HG03469 (cell line): ENCODE measurements around the gene XPR1.
A peak's percentile ranks its signal among the peaks of the same experiment; 100 is the strongest.

ENCODE experiments used
- ATAC-seq: cut with Tn5 transposase; IDR thresholded peaks from one replicate; pipeline ENCODE4 v1.9.1; 2021; ENCODE audit warnings: mild to moderate bottlenecking, moderate library complexity, moderate number of reproducible peaks; ENCODE audit not compliant: unreplicated experiment

Gene XPR1

DNA sequence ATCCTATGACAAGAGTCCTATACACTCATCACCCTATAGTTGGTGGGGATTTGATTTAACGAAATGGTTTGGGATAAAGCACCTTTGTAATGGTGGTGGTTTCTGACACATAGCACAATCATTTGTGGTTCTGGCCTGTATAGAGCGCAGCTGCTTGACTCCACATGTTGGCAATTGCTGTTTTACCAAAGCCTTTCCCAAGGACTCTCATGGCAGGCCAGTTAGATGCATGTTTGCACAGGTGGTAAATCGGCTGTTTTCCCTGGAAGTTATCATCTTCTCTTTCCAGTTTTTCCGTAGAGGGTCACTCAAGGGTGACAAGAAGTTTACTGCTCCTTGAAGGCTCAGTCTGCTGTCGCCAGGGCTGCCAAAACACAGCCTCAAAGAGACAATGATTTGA is 17.1 kb upstream of the XPR1 start:
- no peak for ATAC-seq

GRCh38 chr1:180615493-180616290 is 16.1 kb upstream of the XPR1 start:
- no peak for ATAC-seq

DNA sequence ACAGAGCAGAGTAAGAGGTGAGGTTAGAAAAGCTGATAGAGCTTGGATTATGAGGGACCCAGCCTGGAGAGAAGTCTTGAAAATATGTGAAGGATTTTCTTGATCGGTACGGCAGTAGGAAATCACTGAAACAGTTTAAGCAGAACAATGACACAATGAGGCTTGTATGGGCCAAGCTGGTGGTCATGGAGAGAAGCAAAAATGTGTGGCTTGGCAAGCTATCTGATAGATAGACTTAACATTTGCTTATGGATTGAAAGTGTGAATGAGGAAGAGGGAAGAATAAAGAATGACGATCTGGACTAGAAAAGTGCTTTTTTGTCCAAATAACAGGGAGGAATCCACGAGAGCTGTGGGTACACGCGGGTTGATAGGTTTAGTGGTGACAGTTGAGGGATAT is 15.4 kb upstream of the XPR1 start:
- ATAC-seq: no peak

DNA sequence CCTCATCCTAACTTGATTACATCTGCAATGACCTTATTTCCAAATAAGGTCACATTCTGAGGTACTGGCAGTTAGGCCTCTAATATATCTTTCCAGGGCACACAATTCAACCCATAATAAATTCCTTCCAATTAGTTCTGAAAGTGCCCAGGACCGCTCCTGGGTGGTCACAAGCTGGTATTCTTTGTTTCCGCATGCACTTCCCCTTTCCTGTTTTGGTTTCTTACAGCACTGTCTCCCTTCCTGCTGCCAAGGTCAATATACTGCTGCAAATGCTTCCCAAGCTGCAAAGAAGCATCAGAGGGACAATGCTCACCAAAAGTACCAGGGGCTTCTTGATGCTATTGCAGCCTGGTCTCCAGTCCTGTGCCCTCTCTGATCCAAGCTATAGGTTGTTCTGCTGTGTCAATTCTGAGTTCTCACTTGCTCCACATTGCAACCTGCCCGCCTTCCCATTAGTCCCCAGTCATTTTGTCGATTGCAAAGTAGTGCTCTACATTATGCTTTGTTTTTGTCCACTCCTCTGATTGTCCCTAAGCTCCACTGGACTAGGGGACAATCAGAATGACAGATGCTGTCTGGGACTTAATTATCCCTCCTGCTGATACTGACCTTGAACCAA is 13.9 kb upstream of the XPR1 start:
- no peak for ATAC-seq

- ATAC-seq: no peak
Observed at GRCh38 chr1:180620581-180620980, 11.2 kb upstream of the XPR1 start.

DNA sequence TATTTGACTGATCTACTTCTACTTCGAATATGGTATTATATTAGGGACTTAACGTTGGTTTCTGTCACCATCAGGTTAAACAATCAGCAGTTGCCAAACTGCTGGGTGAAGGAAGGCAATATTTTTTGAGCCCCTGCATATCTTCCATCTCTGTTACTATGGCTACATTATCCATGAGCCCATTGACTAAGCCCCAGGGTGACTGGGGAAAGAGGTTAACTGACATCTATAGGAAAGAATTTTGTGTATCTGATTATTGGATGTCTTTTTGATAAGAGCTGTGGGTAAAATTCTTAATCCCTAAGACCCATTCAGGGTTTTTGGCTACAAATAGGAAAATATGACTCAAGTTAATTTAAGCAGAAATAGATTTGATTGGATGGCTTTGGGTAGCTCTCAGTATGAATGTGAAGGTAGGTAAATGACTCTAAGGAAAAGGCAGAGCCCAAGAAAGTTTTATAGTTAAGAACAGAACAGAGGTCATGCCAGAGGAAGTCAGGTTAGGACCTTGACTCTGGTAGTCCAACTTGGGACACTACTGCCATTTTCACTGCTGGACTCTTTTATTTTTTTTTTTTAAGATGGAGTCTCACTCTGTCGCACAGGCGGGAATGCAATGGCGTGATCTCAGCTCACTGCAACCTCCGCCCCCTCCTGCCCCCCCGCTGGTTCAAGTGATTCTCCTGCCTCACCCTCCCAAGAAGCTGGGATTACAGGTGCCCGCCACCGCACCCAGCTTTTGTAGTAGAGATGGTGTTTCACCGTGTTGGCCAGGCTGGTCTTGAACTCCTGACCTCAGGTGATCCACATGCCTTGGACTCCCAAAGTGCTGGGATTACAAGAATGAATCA is 8.9 kb upstream of the XPR1 start:
- ATAC-seq: no peak

DNA sequence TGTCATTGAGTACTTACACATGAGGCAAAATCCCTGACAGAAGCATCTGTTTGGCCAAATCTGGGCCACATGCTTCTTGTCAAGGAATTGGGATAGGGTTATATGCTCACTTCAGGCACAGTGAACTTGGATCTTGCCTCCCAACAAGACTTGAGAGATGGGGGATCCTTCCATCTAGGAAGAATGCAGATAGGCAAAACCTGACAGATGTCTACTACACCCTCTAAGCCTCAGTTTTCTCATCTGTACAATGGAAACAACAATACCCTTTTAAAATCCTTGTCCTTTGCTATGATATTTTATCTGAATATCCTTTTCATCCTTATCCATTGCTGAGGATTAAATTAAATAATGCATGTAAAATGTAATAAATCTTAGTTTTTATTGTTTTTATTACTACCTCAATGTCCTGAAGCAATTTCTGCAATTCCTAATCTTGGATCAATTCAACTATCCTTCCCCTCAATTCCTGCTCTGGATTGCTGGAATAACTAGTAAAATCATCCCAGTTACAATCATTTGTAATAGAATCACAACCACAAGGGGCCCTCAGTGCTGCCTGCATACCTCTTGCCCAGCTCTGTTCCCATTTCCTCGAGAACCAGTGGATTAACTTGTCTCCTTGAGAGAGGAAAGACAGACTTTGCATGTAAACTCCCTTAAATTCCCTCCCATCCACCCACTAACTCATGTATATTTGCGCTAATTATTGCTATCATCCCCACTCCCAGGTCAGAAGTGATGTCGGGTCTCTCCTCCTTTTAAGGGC is 8.1 kb upstream of the XPR1 start:
- ATAC-seq: no peak

DNA sequence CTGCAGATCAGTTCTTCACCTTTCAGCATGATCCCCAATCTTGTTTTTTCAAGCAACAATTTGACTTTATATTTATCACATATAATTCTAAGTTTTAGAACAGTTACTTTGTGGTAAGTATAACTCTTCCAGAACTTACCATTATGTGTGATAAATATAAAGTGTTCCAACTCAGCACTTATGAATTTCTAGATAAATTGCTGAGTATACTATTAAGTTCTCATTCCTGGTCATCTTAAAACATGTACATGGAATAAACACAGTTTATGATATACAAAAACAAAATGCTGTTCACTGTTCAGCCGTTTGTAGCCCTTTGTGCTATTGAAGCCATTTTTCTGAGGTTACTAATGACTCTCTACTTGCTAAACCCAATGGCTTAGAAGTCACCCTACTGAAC is 5.1 kb upstream of the XPR1 start:
- ATAC-seq: no peak

DNA sequence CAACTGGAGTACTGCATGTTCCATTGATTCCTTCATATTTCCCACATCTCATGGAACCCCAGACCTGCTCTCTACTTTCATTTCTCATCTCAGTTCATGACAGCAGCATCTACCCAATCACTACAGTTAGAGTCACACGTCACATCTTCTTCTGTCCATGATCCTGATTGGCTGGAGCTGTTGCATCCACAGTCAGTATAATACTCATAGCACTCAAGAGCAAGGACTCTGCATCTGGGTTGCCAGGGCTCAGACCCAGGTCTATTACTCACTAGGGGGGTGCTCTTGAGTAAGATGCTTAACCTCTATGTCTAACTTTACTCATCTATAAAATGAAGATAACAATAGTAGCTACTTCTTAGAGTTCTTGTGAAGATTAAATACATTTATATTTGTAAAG is 4.4 kb upstream of the XPR1 start:
- no peak for ATAC-seq

DNA sequence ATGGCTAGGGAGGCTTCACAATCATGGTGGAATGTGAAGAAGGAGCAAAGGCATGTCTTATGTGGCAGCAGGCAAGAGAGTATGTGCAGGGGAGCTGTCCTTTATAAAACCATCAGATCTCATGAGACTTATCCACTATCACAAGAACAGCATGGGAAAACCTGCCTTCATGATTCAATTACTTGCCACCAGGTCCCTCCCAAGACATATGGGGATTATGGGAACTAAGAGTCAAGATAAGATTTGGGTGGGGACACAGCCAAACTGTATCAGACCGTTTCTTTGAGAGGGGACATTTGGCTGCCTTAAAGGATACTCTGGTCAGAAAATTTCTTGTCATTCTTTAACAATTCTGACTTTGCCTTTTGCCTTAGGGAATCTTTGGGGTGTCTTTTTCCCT is 3.2 kb upstream of the XPR1 start:
- no peak for ATAC-seq

DNA sequence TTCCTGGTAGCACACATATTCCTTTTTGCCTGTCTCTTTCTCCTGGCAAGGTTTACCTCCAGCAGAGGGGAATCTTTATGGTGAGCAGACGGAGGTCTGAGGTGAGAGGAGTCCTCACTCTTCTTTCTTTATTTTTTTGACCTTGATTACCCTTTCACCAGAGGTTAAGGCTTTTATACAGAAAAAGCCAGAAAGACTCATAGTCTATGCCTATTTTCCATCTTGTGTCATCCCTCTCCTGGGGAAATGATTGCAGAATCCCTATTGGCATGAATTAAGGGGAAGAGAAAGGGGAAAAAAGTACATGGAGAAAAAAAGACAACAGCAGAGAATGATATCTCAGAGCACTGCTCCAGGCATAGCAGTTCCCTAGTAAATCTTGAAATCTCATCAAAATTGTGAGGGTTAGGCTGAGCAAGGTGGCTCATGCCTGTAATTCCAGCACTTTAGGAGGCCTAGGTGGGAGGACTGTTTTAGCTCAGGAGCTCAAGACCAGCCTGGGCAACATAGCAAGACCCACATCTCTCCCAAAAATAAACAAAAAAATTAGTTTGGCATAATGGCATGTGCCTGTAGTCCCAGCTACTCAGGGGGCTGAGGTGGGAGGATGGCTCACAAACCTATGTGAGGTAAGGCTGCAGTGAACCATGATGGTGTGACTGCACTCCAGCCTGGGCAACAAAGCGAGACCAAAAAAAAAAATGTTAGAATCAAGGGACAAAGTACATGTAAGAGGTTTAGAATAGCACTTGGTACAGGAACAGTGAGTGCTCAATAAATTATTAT is 1.2 kb upstream of the XPR1 start:
- no peak for ATAC-seq

GRCh38 chr1:180631194-180631765 is 542 bp upstream of the XPR1 start:
- no peak for ATAC-seq

DNA sequence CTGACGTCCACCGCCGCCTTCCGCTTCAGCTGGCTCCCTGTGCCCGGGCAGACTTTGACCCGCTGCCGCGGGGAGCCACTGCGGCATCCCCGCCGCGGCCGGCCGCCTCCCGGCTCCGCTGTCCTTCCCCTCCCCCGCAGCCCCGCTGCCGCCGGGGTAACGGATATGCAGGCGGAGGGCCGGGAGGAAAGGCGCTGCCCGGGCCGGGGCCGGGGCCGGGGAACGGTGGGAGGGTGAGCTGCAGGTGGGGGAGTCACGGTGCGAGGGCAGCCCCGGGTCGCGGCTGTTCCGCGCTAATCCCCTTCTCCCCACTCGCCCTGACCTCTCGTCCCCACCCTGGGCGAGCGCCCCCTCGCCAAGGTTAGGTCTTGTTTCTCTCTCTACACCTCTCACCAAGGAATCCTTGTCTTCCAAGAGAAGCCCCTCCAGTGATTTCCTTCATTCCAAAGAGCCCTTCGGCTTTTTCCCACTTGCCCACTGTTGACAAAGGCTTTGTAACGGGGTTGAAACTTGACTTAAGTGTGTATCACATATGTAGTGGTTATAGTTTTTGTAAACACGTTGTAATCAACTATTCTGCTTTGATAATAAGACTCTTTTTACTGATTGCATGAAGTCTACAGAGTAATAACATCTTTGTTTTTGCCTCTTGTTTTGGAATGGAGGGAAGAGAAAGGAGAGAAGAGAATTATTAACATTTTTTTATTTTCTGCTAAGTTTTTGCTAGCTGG is 669 bp downstream of the XPR1 start:
- ATAC-seq: peak; percentile 21

- ATAC-seq: no peak
Observed at GRCh38 chr1:180633057-180634056, 1.5 kb downstream of the XPR1 start.

GRCh38 chr1:180636138-180636537 is 4.3 kb downstream of the XPR1 start:
- ATAC-seq: no peak

GRCh38 chr1:180639871-180640270 is 8.0 kb downstream of the XPR1 start:
- no peak for ATAC-seq

DNA sequence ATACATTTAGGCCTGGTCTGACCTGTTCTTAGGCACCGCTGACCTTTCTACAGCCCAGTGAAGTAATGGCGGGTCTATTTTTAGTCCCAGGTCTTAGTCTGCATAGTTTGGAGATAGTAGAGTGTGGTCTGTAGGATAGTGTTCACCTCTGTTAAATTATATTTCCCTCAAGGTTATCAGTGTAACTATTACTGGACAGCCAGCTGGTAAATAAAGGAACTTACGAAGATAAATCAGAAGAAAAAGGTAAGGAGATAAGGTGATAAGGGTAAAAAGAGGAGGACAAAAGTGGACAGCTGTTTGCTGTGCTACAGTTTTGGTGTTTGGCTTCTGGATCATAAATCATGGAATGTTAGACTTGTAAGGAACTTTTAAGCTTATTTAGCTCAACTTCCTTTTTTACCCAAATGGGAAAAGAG is 8.7 kb downstream of the XPR1 start:
- no peak for ATAC-seq

DNA sequence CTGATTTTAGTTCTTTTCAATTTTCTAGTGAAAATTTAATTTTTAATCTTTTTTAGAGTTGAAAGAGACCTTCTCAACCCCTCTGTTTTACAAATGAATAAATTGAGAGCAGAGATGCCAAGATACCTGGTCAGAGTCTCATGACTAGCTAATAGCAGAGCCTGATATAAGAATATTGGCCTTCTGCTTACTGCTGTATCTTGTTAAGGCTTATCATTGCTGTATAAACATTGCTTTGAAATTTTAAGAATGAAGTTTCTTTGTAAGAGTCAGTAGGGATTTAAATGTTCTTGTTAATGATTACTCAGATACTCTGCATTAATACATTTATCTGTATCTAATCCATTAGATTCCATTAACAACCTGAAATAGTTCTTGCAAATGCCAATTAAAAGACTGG is 9.8 kb downstream of the XPR1 start:
- ATAC-seq: no peak
